LNCAP (cell line): ENCODE data around the gene PCDHB9.
A peak's percentile ranks its signal among the peaks of the same experiment; 100 is the strongest.

Source experiments
- CTCF ChIP-seq: fragments of 450-650 bp; IDR thresholded peaks from 2 replicates; pipeline ENCODE4 v1.5.1; 2017; ENCODE audit warnings: mild to moderate bottlenecking

The PCDHB9 gene

GRCh38 chr5:141177577-141178191 lies 9.3 kb upstream of the PCDHB9 start, which contains the start of gene PCDHB8:
Gene PCDHB8, plus strand, starts transcription at chr5:141177790. Its CDS starts 245 bp downstream, at chr5:141178035.
- peak; percentile 42; the same call in 1 of the 2 replicates for TF ChIP-seq CTCF

GRCh38 chr5:141180313-141180712 lies 6.6 kb upstream of the PCDHB9 start:
- TF ChIP-seq CTCF = no peak

- TF ChIP-seq CTCF = peak; percentile 52; the same call in 1 of the 2 replicates
Measured at GRCh38 chr5:141182248-141182647, 4.7 kb upstream of the PCDHB9 start, which contains the start of gene PCDHB16. Gene PCDHB16, plus strand, starts transcription at chr5:141182387. Its CDS starts 173 bp downstream, at chr5:141182560.

GRCh38 chr5:141192110-141192725 lies 5.3 kb downstream of the PCDHB9 start, which contains the start of gene PCDHB10:
Gene PCDHB10, plus strand, starts transcription at chr5:141192353. Its CDS starts 200 bp downstream, at chr5:141192553.
- TF ChIP-seq CTCF = peak; percentile 87

- TF ChIP-seq CTCF = no peak
Measured at GRCh38 chr5:141196363-141196762, 9.4 kb downstream of the PCDHB9 start.

GRCh38 chr5:141199359-141200235 lies 12.6 kb downstream of the PCDHB9 start, which contains the start of gene PCDHB11:
Gene PCDHB11, plus strand, starts transcription at chr5:141199627. Its CDS starts 148 bp downstream, at chr5:141199775.
- peak; percentile 64 for TF ChIP-seq CTCF

- peak; percentile 61 for TF ChIP-seq CTCF
Measured at GRCh38 chr5:141208478-141208877, 21.5 kb downstream of the PCDHB9 start, which contains the start of gene PCDHB12. Gene PCDHB12, plus strand, starts transcription at chr5:141208719. Its CDS starts 189 bp downstream, at chr5:141208908.
